GM19025 (cell line): ENCODE results near the gene PTPRN2.
"Not testable (repeated sequence)": the region's sequence is repeated elsewhere in the genome, so short reads cannot be mapped to it uniquely, and the experiment has no call there.

Source experiments
- ATAC-seq: cut with Tn5 transposase; IDR thresholded peaks from one replicate; pipeline ENCODE4 v1.9.1; 2021; ENCODE audit warnings: mild to moderate bottlenecking, low read depth, moderate library complexity; ENCODE audit not compliant: unreplicated experiment

PTPRN2 gene

GRCh38 chr7:157918326-157919080 lies 669.1 kb downstream of the PTPRN2 start:
- ATAC-seq = no peak

- no peak for ATAC-seq
Measured at GRCh38 chr7:157916946-157917640, 670.5 kb downstream of the PTPRN2 start.

DNA sequence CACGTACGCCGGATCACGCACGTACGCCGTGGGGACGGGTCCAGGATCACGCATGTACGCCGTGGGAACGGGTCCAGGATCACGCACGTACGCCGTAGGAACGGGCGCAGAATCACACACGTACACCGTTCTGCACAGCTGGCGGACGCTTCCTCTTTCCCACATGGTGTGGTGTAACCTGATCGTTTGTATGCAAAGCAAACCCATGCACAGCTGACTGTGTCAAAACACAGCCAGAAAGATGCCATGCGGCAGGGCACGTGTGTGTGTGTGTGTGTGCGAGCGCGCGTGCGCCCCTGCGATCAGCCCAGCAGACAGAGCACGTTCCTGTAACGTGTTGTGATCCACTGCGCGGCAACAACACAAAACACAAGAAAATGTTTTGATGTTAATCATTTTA lies 677.2 kb downstream of the PTPRN2 start:
- no peak for ATAC-seq

- ATAC-seq = not testable (repeated sequence)
Measured at GRCh38 chr7:157910045-157910444, 677.6 kb downstream of the PTPRN2 start.

GRCh38 chr7:157909370-157909769 lies 678.3 kb downstream of the PTPRN2 start:
- ATAC-seq = no peak

DNA sequence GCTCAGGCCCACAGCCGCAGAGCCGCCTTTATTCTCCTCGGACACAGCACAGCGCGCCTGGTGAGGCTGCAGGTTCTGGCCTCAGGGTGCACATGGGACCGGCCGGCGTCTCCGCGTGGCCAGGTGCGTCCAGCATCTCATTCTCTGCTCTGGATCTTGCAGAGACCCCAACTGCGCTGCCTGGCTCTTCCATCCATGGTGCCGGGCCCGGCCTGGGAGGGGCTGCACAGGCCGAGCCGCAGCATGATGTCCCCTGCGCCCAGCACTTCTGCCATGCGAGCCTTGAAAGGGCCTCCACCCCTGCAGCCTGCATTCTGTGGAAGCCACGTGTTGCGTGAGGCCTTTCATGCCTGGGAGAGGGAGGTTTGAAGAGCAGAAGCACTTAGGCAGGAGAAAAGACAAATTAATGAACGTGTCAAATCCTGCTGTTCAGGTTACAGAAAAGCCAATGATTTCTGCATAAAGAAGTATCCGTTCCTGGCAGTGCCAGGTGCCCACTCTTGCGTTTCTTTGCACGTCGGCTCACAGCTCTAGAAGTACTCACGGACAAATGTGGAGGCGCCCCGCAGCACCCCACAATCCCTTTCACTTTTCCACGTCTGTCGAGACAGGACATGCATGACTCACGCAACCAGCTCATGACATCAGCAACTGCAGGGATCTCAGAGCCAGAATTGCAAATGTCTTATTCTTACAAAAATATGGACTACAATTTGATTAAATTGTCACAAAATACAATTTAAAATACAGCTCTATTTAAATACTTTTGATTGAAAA lies 679.4 kb downstream of the PTPRN2 start:
- no peak for ATAC-seq

DNA sequence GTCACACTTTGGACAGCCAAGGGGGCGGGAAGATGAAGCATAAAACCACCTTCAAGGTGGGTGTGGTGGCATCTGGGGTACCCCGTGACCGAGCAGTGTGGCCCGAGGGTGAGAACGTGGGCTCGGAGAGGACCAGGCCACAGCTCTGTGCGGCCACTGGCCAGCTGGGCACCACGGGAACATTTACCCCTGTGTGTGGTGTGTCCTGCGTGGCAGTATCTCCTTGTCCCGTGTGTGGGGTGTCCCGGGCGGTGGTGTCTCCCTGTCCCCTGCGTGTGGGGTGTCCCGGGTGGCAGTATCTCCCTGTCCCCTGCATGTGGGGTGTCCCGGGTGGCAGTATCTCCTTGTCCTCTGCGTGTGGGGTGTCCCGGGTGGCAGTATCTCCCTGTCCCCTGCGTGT lies 680.5 kb downstream of the PTPRN2 start:
- ATAC-seq = no peak

DNA sequence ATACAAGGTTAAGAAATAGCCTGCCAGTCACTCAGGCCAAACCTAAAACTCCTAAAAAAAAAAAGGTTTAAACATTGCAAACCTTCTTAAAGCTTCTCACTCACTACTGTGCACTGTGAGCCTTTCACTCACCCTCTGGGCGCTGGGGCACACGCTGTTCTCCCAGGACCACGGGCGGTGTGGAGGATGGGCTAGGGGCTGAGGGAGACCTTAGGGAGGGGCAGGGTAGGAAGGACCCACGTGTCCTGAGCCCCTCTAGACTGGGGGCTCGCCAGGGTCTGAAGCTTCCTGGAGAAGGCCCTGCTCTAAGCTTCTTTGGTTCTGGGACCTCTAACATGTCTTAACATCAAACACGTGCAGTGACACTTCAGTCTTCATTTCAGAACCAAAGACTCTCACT lies 681.0 kb downstream of the PTPRN2 start:
- no peak for ATAC-seq

DNA sequence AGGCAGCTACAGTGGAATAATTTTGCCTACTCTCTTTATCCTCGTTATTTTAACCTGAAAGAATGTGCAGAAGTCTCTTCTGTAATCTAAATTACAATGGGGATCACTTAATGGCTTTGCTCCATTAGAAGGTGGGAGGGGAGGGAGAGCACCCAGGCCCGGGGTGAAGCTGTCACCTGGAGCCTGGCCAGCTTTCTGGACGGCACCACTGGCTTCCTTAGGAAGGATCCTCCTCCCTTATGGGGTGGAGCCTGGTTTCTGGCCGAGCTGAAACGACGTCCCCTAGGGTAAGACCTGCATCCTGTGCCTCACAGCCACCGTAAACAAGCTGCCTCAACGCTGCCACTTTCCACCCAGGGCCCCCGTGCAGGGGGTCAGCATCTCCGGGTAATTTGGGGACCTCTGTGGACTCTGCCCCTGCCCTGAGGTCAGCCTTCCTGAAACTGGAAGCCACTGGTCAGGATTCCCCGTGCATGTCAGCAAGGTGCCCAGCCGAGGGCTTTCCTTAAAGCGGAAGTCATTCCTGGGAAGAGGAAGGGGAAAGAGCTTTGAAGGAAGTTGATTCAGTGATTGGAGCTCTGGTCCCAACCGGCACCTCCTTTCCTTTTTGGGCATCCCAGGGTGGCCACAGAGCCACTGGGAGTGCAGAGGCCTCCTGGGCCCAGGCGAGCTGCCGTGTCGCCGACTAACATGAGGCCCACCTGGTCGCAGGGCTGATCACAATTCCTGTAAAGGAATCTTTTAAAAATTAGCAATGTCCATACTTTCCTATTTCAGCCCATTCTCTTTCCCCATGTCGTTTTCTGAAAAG lies 681.8 kb downstream of the PTPRN2 start:
- no peak for ATAC-seq

DNA sequence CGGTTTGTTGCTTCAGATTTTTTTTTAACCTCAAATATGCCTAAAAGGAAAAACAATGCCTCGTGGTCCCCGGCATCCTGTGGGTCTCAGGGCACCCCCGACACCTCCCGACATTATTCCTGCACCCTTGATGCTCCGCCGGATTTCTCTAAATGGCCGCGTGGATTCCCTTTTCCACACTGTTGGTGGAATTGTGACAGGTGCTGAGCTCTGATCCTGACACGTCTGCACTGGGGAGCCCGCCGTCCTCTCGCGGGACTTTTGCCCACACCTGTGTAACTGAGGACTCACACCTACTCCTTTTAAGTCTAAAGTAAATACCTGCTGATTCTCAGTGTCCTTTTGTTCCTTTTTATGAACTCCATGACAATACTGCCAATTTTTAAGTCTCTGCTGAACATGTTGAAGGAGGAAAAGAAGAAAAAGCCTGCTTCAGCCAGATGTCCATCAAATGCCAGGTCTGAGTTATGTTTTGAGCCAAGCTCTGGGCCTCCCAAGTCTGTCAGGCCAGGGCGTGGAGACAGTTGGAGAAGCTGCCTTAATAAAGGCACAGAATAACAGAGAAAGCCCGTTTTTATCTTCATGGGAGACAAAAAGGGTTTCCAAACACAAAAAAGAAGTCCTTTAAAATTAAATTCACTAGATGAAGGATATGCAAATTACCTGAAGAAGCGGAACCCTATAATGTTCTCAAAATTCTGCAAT lies 682.6 kb downstream of the PTPRN2 start:
- ATAC-seq = no peak

DNA sequence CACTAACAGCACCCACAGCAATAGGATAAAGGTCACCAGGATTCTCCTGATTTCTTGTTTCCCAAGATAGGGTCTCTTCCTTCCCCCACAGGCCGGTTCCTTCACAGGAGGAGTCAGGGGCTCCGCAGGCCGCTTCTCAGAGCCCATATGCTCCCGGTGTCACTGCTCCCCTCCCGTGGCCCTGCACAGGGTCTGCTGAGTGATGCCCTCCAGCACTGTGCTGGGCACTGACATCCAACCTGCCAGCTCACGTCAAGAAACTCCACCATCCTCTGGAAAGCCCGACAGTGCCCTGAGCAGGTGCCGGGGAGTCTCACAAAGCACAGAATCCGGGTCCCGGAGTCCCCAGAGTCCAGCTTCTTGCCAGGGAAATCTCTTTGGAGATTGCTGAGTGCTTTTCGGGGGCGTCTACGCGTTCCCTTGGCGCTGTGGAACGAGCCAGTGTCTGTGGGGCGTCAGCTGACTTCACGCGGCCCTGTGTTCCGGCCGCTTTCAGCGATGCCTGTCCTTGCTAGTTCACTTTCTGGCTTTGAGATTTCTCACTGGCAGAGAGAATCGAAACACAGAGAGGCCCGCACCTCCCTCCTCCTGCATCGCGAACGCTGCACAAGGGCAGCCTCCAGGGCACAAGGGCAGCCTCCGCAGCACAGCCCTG lies 683.3 kb downstream of the PTPRN2 start:
- no peak for ATAC-seq

DNA sequence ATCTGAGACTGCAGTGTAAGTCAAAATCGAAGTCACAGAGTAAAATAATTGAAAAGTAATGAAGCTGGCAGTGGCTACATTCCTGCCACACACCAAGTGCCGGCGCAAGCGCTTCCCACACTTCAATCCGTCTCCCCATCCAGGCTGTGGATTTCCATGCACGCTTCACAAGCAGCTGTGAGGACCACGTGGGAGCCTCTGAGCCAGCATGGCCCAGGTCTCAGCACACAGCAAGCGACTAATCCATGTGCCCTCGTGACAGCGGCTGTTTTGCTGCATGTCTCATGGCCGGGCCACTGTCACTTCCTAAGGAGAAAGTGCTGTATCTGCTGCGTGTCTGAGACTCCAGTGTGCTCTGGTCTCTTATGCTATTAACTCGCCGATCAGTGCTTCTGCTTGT lies 683.9 kb downstream of the PTPRN2 start:
- ATAC-seq = no peak

GRCh38 chr7:157903296-157903695 lies 684.3 kb downstream of the PTPRN2 start:
- no peak for ATAC-seq

DNA sequence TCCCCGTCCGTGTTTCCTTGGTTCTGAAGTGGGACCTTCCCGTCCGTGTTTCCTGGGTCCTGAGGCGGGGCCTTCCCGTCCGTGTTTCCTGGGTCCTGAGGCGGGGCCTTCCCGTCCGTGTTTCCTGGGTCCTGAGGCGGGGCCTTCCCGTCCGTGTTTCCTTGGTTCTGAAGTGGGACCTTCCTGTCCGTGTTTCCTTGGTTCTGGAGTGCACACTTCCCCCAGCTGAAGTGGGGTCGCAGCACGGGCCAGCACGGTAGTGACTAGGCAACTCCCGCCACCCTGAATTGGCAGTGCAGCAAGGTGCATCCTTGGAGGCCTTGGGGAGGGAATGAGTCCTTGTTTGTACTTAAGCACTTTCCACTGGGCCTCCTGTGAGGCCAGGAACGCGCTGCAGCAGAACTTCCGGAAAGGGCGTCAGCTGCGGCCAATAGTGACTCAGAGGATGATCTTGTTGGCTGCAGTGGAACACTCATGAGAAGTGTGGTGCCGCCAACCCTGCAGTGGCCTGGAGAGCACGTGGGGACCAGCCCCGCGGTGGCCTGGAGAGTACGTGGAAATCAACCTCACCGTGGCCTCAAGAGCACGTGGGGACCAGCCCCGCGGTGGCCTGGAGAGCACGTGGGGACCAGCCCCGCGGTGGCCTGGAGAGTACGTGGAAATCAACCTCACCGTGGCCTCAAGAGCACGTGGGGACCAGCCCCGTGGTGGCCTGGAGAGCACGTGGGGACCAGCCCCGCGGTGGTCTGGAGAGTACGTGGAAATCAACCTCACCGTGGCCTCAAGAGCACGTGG lies 685.6 kb downstream of the PTPRN2 start:
- not testable (repeated sequence) for ATAC-seq

DNA sequence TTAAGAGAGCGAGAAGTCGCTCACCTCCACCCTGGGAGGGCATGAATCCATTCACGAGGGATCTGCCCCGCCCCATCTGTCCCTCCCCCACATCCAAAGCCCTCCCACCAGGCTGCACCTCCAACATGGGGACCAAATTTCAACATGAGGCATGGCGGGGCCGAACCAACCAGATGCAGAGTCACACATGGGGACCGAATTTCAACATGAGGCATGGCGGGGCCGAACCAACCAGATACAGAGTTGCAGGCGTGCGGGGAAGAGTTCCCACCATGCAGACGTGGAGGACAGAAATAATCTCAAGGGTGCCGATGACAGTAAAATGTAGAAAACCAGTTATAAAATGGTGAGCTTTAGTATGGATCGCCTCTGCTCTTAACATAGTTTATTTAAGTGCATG lies 686.5 kb downstream of the PTPRN2 start:
- no peak for ATAC-seq

DNA sequence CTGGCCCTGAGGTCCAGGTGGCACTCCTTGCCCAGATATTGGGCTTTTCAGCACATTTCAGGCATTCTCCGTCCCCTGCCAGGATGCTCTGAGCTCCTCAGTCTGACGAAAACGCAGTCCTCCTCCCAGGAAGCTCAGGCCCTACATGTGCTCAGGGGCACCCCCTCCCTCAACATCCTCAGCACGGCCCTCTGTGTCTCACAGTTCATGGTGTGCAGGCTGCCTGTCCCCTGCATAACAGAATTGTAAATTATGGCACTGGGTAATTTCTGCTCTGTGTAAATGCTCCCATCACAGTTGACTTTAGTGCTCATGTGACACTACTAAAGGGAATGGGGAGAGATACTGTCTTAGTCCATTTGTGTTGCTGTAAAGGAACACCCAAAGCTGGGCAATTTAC lies 687.1 kb downstream of the PTPRN2 start:
- ATAC-seq = no peak

DNA sequence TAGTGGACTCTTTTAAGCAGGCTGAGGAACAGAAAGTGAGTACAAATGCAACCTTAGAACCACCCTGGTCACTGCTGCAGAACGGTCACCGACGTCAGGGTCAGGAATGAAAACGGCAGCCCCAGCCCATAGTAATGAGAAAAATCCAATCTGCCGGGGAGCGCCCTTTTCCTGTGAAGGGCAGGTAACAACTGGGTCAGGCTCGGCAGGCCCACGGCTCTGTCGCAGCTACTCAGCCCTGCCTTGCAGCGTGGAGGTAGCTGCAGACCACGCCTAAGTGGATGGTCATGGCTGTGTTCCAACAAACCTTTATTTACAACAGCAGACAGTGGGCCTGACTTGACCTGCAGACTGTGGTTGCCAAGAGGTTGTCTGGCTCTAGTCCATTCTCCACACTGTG lies 687.6 kb downstream of the PTPRN2 start:
- ATAC-seq = no peak

DNA sequence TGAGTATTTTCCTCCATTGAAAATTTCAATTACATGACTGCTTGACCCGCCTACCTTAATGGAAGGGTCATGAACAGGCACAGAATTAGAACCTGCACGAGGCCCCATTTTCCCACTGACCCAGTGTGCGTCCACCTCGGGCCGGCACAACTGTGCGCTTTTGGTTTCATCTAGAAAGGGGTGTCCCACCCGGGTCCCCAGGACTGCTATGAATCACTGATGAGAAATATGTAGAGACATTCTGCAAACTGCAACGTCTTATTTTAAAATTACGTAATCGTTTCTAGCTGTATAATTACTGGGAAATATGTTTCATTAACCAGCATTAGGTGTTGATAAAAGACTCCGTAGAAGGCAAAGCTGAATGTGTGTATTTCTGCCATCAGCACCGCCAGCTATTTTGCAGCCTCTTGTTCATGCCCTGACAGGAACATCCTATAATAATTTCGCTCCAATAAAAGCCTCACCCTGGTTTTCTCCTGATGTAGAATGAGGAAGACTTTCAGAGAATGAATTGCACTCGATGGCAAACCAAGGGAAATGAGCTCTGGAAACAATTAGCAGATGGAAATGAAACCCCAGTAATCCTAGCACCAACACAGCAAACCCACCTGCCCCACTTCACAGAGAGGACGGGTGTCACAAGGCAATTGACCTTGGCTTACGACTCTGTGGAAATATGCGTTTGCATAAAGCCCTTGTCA lies 688.7 kb downstream of the PTPRN2 start:
- ATAC-seq = no peak
